Neuronal stem cell (in vitro differentiated cells): ENCODE measurements around the gene TEDC1.

Source experiments
- DNase-seq: peaks from one replicate; pipeline ENCODE4 v3.0.0-alpha.2; 2013; ENCODE audit warnings: low spot score
- H2AFZ ChIP-seq: one replicate; pipeline ENCODE4 v1.6.1; 2013; ENCODE audit warnings: mild to moderate bottlenecking, low read length, inconsistent platforms
- H2AK5ac ChIP-seq: 2 replicates; pipeline ENCODE4 v1.6.1; 2013; ENCODE audit warnings: low read depth, mild to moderate bottlenecking, inconsistent platforms, low read length, moderate library complexity, mixed read lengths
- H2BK120ac ChIP-seq: 2 replicates; pipeline ENCODE4 v1.6.1; 2013; ENCODE audit warnings: low read depth, mild to moderate bottlenecking, inconsistent platforms, low read length, moderate library complexity, mixed read lengths
- H2BK12ac ChIP-seq: one replicate; pipeline ENCODE4 v1.6.1; 2013; ENCODE audit warnings: low read length, inconsistent platforms
- H2BK15ac ChIP-seq: 2 replicates; pipeline ENCODE4 v1.6.1; 2013; ENCODE audit warnings: mild to moderate bottlenecking, low read length, inconsistent platforms, mixed read lengths
- H2BK5ac ChIP-seq: one replicate; pipeline ENCODE4 v1.6.1; 2013; ENCODE audit warnings: inconsistent platforms, mild to moderate bottlenecking, low read length, moderate library complexity
- H3K14ac ChIP-seq: one replicate; pipeline ENCODE4 v1.6.1; 2013; ENCODE audit warnings: low read length, inconsistent platforms
- H3K18ac ChIP-seq: 2 replicates; pipeline ENCODE4 v1.6.1; 2013; ENCODE audit warnings: low read length, inconsistent platforms
- H3K23ac ChIP-seq: 2 replicates; pipeline ENCODE4 v1.6.1; 2013; ENCODE audit warnings: low read depth, mild to moderate bottlenecking, mixed read lengths, low read length, inconsistent platforms; ENCODE audit not compliant: poor library complexity
- H3K27ac ChIP-seq: replicated peaks from 3 replicates; pipeline ENCODE4 v1.5.1; 2013; ENCODE audit warnings: low read length, inconsistent platforms
- H3K27me3 ChIP-seq, 3 experiments: 2 replicates each; pipeline ENCODE4 v1.6.1; 2013; ENCODE audit warnings: low read length in 3 of 3, mild to moderate bottlenecking in 2 of 3, inconsistent platforms in 1 of 3, low read depth in 1 of 3, mixed read lengths in 1 of 3, moderate library complexity in 1 of 3; ENCODE audit not compliant: control insufficient read depth in 3 of 3, insufficient read depth in 3 of 3
- H3K36me3 ChIP-seq, 2 donors: replicated peaks in 1 of 2; 2 replicates each; pipeline ENCODE4 v1.6.1; 2013; ENCODE audit warnings: low read length in 2 of 2; ENCODE audit not compliant: control insufficient read depth in 2 of 2, insufficient read depth in 2 of 2
- H3K4ac ChIP-seq: 2 replicates; pipeline ENCODE4 v1.6.1; 2013; ENCODE audit warnings: inconsistent platforms, mild to moderate bottlenecking, low read length, moderate library complexity
- H3K4me1 ChIP-seq, 2 donors: 1 replicate in 1 of 2; 2 replicates in 1 of 2; pipeline ENCODE4 v1.6.1; 2013; ENCODE audit warnings: low read length in 2 of 2, low read depth in 1 of 2; ENCODE audit not compliant: control insufficient read depth in 2 of 2, insufficient read depth in 1 of 2
- H3K4me2 ChIP-seq: one replicate; pipeline ENCODE4 v1.6.1; 2013; ENCODE audit warnings: mild to moderate bottlenecking, low read length, inconsistent platforms; ENCODE audit not compliant: insufficient read depth, poor library complexity, severe bottlenecking
- H3K4me3 ChIP-seq, 2 donors: 2 replicates each; pipeline ENCODE4 v1.5.1; 2013; ENCODE audit warnings: low read length in 2 of 2, mild to moderate bottlenecking in 2 of 2, inconsistent platforms in 1 of 2, moderate library complexity in 1 of 2
- H3K79me1 ChIP-seq: one replicate; pipeline ENCODE4 v1.6.1; 2013; ENCODE audit warnings: low read depth, mild to moderate bottlenecking, inconsistent platforms, low read length, moderate library complexity
- H3K9ac ChIP-seq: one replicate; pipeline ENCODE4 v1.6.1; 2013; ENCODE audit warnings: mild to moderate bottlenecking, low read depth, low read length, inconsistent platforms; ENCODE audit not compliant: poor library complexity
- H3K9me3 ChIP-seq, 2 donors: replicated peaks in 1 of 2; 2 replicates each; pipeline versions ENCODE3 to v1.6.1; 2013; ENCODE audit warnings: low read length in 2 of 2, mild to moderate bottlenecking in 2 of 2, inconsistent platforms in 1 of 2, low read depth in 1 of 2, mixed read lengths in 1 of 2, moderate library complexity in 1 of 2; ENCODE audit not compliant: control insufficient read depth in 2 of 2, insufficient read depth in 1 of 2
- H4K8ac ChIP-seq: one replicate; pipeline ENCODE4 v1.6.1; 2013; ENCODE audit warnings: low read depth, mild to moderate bottlenecking, inconsistent platforms, low read length, moderate library complexity
- H4K91ac ChIP-seq: one replicate; pipeline ENCODE4 v1.6.1; 2013; ENCODE audit warnings: low read length, low read depth, mild to moderate bottlenecking, inconsistent platforms; ENCODE audit not compliant: poor library complexity
- WGBS, 2 donors: extraction: QIAGEN DNeasy Blood & Tissue Kit; methylation state at CpG; one replicate each; pipeline ENCODE4 v1.1.7; 2013; ENCODE audit warnings: missing lambda C conversion rate in 2 of 2, mixed read lengths in 1 of 2; ENCODE audit not compliant: insufficient read length in 2 of 2, insufficient replicate concordance in 1 of 2; ENCODE audit errors: extremely low coverage in 2 of 2; 5-methylcytosine and 5-hydroxymethylcytosine counted together

TEDC1 gene

DNA sequence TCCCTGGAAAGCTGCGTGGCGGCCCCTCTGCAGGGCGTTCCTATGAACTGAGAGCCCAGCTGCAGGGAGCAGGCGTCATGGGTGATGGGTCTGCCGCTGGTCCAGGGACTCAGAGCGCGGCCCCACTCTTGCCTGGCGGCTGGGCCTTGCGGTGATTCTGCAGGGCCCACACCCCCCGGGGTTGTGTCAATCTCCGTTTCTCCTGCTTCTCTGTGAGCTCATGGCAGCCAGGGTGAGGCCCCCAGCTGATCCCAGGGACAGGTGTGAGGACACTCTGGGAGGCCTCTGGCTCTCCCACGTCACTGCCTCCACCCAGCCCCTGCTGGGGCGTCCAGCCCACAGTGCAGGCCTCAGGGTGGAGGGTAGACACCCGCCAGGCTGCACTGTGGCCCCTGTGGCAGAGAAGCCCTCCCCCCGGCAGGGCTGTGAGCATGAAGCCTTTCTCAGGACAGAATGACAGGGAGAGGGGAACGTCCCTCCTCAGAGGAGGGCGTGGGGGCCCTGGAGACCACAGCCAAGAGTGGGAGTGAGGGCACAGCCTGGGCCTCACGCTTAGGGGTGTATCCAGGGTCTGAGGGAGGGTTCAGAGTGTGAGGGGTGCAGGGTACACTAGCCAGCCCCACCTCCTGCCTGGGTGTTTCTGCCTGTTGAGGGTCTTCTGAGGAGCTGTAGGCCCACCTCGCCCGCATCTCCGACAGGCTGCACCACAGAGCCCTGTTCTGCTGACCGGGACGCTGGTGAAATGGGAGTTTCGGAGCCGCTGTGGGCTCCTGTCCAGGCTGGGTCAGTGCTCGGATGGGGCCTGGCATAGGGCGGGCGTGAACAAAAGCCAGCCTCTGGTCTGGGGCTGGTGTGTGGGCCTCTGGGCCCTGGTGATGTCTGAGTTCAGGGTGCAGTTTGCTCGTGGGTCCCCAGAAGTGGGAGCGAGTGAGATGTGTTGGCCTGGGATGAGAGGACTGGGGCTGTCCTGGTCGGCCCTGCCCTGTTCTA is 43.1 kb upstream of the TEDC1 start:
- Histone ChIP-seq H3K9me3 (peaks cover 0 to 2% of the 10 kb centered on the region in 2 donors), H2AFZ (no peak overlapping the region), H2BK15ac (no peak overlapping the region), H3K9ac (no peak overlapping the region), H2BK12ac (peak overlapping the region; percentile 10), H3K14ac (no peak overlapping the region), H4K91ac (no peak overlapping the region), H3K18ac (peak overlapping the region; percentile 64), H3K4me1 (no peaks in the 10 kb centered on the region), H3K27ac (no peak overlapping the region), H2BK5ac (no peak overlapping the region), H3K4ac (no peak overlapping the region), H2BK120ac (no peak overlapping the region), H4K8ac (no peak overlapping the region), H2AK5ac (no peak overlapping the region), H3K79me1 (peaks cover 30% of the 10 kb centered on the region), H3K4me3 (no peak overlapping the region), H3K23ac (peak overlapping the region; percentile 43), H3K27me3 (no peaks in the 10 kb centered on the region), H3K4me2 (no peak overlapping the region), H3K36me3 (peaks cover 41 to 66% of the 10 kb centered on the region in 2 donors)
- no peak for DNase-seq
- no CpG with 5 or more reads among the region's 31 CpGs for WGBS, 2 donors

DNA sequence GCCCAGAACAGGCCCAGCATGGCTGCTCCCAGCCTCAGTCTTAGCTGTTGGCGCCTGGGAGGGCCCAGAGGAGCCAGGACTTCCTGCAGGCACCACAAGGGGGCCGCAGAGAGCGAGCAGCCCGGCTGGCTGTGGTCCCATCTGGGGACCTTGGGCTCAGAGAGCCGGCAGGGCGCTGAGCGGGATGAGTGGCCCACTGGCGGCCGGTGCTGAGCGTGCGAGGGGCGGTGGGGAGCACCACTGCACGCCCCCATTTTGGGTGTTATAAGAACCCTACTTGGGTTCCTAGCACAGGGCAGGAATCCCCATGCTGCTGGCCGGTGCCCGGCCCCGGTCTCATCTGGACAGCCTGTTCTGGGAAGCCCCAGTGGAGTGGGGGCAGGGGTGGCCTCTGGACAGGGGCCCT is 42.3 kb upstream of the TEDC1 start:
- no peaks in the 10 kb centered on the region for H3K4me1 ChIP-seq
- H3K18ac ChIP-seq = no peak overlapping the region
- no peak overlapping the region for H2AK5ac ChIP-seq
- no peak overlapping the region for H3K14ac ChIP-seq
- H3K79me1 ChIP-seq = peaks cover 30% of the 10 kb centered on the region
- H3K4ac ChIP-seq = no peak overlapping the region
- H3K4me2 ChIP-seq = no peak overlapping the region
- H4K8ac ChIP-seq = no peak overlapping the region
- WGBS, 2 donors = no CpG with 5 or more reads among the region's 16 CpGs
- H3K9ac ChIP-seq = no peak overlapping the region
- H4K91ac ChIP-seq = no peak overlapping the region
- no peak overlapping the region for H3K23ac ChIP-seq
- no peak overlapping the region for H2AFZ ChIP-seq
- H2BK12ac ChIP-seq = no peak overlapping the region
- no peak overlapping the region for H3K4me3 ChIP-seq
- H2BK5ac ChIP-seq = no peak overlapping the region
- no peak overlapping the region for H3K27ac ChIP-seq
- H2BK120ac ChIP-seq = no peak overlapping the region
- peak; percentile 37 for DNase-seq
- peaks cover 0 to 2% of the 10 kb centered on the region in 2 donors for H3K9me3 ChIP-seq
- H3K36me3 ChIP-seq = peaks cover 42 to 67% of the 10 kb centered on the region in 2 donors
- no peaks in the 10 kb centered on the region for H3K27me3 ChIP-seq
- H2BK15ac ChIP-seq = no peak overlapping the region

DNA sequence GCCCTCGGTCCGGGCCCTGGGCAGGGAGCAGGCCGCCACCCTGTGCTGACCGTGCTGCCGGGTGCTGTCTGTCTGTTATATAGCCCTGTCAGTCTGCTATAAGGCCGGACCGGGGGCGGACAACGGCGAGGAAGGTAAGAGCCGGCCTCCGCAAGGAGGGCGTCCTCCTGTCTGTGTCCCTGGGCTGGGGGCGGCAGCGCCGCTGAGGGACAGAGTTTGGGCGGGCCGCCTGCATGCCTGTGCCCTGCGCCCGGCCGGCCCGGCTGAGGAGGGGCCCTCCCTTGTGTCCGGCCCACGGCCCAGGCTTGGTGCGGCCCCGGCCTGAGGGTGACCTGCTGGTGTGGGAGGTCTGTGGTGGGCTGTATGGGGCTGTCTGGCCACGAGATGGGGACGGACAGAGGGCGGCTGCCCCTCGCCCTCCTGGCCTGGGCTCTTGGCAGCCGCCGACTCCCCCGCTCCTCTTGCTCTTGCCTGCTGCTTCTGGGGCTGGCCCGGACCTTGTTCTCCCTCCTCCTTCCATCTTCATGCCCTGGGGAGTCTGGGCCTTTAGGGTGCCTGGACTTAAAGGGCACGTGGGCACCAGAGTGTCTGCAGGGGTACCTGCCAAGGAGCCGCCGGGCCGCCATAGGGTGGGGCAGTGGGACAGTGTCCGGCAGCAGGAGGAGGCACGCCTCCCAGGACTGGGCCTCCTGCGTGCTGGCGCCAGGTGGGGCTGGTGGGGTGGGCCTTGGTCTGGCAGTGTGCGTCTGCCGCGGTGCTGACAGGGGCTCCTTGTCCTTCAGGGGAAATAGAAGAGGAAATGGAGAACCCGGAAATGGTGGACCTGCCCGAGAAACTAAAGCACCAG is 41.5 kb upstream of the TEDC1 start:
- Histone ChIP-seq H3K4me1 (no peaks in the 10 kb centered on the region), H3K27ac (no peak overlapping the region), H2BK120ac (no peak overlapping the region), H3K4me3 (no peak overlapping the region), H3K4ac (no peak overlapping the region), H4K91ac (no peak overlapping the region), H3K27me3 (no peaks in the 10 kb centered on the region), H2BK12ac (peak overlapping the region; percentile 41), H3K4me2 (no peak overlapping the region), H2AK5ac (peak overlapping the region; percentile 28), H3K9ac (no peak overlapping the region), H2BK5ac (peak overlapping the region; percentile 24), H3K9me3 (peaks cover 0 to 2% of the 10 kb centered on the region in 2 donors), H3K18ac (peak overlapping the region; percentile 11), H3K36me3 (peaks cover 46 to 75% of the 10 kb centered on the region in 2 donors), H2AFZ (no peak overlapping the region), H3K79me1 (peaks cover 30% of the 10 kb centered on the region), H4K8ac (peak overlapping the region; percentile 3), H2BK15ac (no peak overlapping the region), H3K23ac (peak overlapping the region; percentile 55), H3K14ac (peak overlapping the region; percentile 38)
- WGBS, 2 donors = no CpG with 5 or more reads among the region's 47 CpGs
- no peak for DNase-seq

DNA sequence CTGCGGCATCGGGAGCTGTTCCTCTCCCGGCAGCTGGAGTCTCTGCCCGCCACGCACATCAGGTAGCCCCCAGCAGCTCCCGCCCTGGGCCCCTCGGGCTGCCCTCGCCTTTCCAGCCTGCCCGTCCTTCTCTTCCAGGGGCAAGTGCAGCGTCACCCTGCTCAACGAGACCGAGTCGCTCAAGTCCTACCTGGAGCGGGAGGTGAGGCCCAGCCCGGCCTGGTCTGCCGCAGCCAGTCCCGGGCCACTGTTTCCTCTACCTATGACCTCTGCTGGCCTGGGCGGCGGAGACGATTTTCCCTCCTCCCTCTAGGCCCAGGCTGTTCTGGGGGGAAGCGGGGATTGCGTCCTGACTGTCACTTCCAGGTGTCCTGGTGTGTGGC is 40.9 kb upstream of the TEDC1 start:
- no peak overlapping the region for H3K4ac ChIP-seq
- H2BK120ac ChIP-seq = no peak overlapping the region
- no peaks in the 10 kb centered on the region for H3K27me3 ChIP-seq
- no peak overlapping the region for H4K8ac ChIP-seq
- H3K14ac ChIP-seq = no peak overlapping the region
- no peak overlapping the region for H3K27ac ChIP-seq
- no peaks in the 10 kb centered on the region for H3K4me1 ChIP-seq
- H3K4me2 ChIP-seq = no peak overlapping the region
- peak overlapping the region; percentile 28 for H2AK5ac ChIP-seq
- no peak overlapping the region for H3K9ac ChIP-seq
- H3K9me3 ChIP-seq = peaks cover 0 to 2% of the 10 kb centered on the region in 2 donors
- WGBS, 2 donors = no CpG with 5 or more reads among the region's 22 CpGs
- DNase-seq = no peak
- H3K36me3 ChIP-seq = peaks cover 46 to 80% of the 10 kb centered on the region in 2 donors
- H3K79me1 ChIP-seq = peaks cover 30% of the 10 kb centered on the region
- H2BK15ac ChIP-seq = no peak overlapping the region
- H3K23ac ChIP-seq = peak overlapping the region; percentile 31
- peak overlapping the region; percentile 24 for H2BK5ac ChIP-seq
- H3K18ac ChIP-seq = no peak overlapping the region
- H2AFZ ChIP-seq = no peak overlapping the region
- no peak overlapping the region for H2BK12ac ChIP-seq
- H4K91ac ChIP-seq = no peak overlapping the region
- no peak overlapping the region for H3K4me3 ChIP-seq
